HG03432 (cell line): ENCODE measurements around the gene TUBGCP3.

Experiments used
- ATAC-seq: cut with Tn5 transposase; IDR thresholded peaks from one replicate; pipeline ENCODE4 v1.9.1; 2021; ENCODE audit warnings: mild to moderate bottlenecking, moderate library complexity; ENCODE audit not compliant: unreplicated experiment

Gene TUBGCP3

GRCh38 chr13:112455476-112456059, 132.4 kb downstream of the TUBGCP3 start:
- ATAC-seq, result no peak

GRCh38 chr13:112454648-112455334, 133.2 kb downstream of the TUBGCP3 start:
- ATAC-seq, result no peak

- no peak for ATAC-seq
Observed at GRCh38 chr13:112453874-112454647, 133.9 kb downstream of the TUBGCP3 start.

- no peak for ATAC-seq
Observed at GRCh38 chr13:112453207-112453829, 134.6 kb downstream of the TUBGCP3 start.

- ATAC-seq, result no peak
Observed at GRCh38 chr13:112452380-112453206, 135.4 kb downstream of the TUBGCP3 start.

GRCh38 chr13:112451512-112452379, 136.2 kb downstream of the TUBGCP3 start:
- ATAC-seq, result no peak

GRCh38 chr13:112450904-112451240, 137.1 kb downstream of the TUBGCP3 start:
- ATAC-seq, result no peak

- ATAC-seq, result no peak
Observed at GRCh38 chr13:112450118-112450903, 137.6 kb downstream of the TUBGCP3 start.

GRCh38 chr13:112449545-112449930, 138.4 kb downstream of the TUBGCP3 start:
- no peak for ATAC-seq

GRCh38 chr13:112448621-112449544, 139.1 kb downstream of the TUBGCP3 start:
- ATAC-seq, result no peak

GRCh38 chr13:112447761-112448603, 140.0 kb downstream of the TUBGCP3 start:
- no peak for ATAC-seq

- ATAC-seq, result no peak
Observed at GRCh38 chr13:112447306-112447705, 140.6 kb downstream of the TUBGCP3 start.

GRCh38 chr13:112446867-112447266, 141.1 kb downstream of the TUBGCP3 start:
- no peak for ATAC-seq

GRCh38 chr13:112446347-112446861, 141.5 kb downstream of the TUBGCP3 start:
- no peak for ATAC-seq

- ATAC-seq, result no peak
Observed at GRCh38 chr13:112445411-112446271, 142.3 kb downstream of the TUBGCP3 start.
